HG02970 (cell line): ENCODE results near the gene SP7.
"Not testable (repeated sequence)": the region's sequence is repeated elsewhere in the genome, so short reads cannot be mapped to it uniquely, and the experiment has no call there.

Experiments
- ATAC-seq: cut with Tn5 transposase; IDR thresholded peaks from one replicate; pipeline ENCODE4 v1.9.1; 2021; ENCODE audit warnings: mild to moderate bottlenecking, moderate library complexity, moderate number of reproducible peaks; ENCODE audit not compliant: unreplicated experiment, low FRiP score

The SP7 gene

GRCh38 chr12:53336181-53336681 is at the start of gene SP7:
TSS of gene SP7 (minus strand) at chr12:53336354. CDS start at chr12:53335646, 708 bp downstream.
- no peak for ATAC-seq

DNA sequence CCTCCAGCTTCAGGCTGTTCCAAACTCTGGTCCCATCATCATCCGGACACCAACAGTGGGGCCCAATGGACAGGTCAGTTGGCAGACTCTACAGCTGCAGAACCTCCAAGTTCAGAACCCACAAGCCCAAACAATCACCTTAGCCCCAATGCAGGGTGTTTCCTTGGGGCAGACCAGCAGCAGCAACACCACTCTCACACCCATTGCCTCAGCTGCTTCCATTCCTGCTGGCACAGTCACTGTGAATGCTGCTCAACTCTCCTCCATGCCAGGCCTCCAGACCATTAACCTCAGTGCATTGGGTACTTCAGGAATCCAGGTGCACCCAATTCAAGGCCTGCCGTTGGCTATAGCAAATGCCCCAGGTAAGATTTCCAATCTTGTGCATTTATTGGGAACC is 47.1 kb upstream of the SP7 start:
- ATAC-seq, result no peak

DNA sequence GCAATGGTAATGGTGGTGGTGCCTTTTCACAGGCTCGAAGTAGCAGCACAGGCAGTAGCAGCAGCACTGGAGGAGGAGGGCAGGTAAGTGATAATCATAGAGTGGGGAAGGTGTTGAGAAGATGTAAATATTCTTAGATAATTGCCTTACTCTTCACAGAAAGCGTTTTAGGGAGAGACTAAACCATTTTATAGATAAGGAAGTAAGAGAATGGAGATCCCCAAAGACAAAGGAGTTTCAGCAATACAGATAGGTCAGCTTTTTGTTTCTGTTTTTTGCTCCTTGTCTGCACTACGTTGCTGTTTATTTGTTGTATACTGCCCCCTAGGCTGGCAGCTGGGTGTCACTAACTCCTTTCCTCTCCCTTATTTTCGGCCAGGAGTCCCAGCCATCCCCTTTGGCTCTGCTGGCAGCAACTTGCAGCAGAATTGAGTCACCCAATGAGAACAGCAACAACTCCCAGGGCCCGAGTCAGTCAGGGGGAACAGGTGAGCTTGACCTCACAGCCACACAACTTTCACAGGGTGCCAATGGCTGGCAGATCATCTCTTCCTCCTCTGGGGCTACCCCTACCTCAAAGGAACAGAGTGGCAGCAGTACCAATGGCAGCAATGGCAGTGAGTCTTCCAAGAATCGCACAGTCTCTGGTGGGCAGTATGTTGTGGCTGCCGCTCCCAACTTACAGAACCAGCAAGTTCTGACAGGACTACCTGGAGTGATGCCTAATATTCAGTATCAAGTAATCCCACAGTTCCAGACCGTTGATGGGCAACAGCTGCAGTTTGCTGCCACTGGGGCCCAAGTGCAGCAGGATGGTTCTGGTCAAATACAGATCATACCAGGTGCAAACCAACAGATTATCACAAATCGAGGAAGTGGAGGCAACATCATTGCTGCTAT is 45.8 kb upstream of the SP7 start:
- ATAC-seq, result no peak

DNA sequence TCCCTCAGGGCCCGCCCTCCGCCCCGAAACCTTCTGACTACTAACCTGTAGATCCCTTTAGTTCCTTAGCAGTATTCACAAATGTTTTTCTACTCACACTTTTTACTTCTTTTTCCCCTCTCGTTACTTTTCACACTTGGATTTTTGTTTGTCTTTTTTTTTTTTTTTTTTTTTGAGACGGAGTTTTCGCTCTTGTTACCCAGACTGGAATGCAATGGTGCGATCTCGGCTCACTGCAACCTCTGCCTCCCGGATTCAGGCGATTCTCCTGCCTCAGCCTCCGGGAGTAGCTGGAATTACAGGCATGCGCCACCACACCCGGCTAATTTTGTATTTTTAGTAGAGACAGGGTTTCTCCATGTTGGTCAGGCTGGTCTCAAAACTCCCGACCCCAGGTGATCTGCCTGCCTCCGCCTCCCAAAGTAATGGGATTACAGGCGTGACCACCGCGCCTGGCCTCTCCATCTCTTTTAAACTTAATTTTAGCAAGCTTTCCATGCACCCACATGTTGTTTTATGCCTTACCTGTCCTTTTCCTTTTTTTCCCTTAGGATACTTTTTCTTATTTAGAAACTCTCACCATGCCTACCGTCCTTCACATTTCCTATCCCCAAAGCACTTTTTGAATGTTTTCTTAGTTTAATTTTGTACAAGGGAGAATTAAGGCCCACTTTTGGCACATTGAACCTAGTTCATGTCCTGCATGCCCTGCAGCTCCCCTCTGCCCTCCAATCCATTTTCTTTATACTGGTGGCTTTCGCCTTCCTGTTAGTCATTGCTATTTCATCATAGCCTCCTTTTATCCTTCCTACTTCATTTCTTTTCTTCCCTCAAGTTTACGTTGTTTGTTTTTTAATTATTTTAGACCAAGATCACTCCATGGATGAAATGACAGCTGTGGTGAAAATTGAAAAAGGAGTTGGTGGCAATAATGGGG is 44.9 kb upstream of the SP7 start:
- ATAC-seq, result no peak

GRCh38 chr12:53380104-53380793 is 44.1 kb upstream of the SP7 start, which contains the start of gene SP1:
TSS of gene SP1 (plus strand) at chr12:53380176. CDS start at chr12:53380292, 116 bp downstream.
- ATAC-seq, result peak; percentile 41

DNA sequence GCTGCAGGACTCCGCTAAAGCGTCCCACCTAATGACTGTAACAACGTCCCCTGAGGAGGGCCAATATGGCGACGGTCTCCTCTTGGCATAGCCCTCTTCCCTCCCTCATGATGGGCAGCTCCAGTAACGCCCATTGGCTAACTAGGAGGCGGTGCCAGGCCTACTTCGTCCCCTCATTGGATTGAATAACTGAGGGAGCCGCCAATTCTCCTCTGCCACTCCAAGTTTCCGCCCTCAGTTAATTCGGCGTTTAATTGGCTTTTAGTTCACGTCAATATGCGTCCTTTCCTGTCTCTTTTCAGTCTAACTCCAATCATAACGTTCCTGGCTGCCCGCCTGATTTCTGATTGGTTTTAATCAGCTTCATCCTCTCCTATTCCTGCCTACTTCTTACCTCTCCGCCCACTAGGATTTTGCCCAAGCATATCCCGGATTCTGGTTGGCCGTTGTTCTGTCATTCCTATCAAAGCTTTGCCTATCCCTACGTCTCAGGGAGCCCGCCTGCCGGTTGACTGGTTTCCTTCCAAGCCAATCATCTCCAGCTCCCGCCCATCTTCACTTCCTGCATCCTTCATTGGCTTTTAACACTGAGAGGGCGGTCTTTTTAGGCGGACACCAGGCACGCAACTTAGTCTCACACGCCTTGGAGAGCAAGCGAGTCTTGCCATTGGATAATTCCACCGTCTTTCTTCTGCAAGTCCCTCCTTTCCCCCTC is 43.4 kb upstream of the SP7 start:
- peak; percentile 78 for ATAC-seq

DNA sequence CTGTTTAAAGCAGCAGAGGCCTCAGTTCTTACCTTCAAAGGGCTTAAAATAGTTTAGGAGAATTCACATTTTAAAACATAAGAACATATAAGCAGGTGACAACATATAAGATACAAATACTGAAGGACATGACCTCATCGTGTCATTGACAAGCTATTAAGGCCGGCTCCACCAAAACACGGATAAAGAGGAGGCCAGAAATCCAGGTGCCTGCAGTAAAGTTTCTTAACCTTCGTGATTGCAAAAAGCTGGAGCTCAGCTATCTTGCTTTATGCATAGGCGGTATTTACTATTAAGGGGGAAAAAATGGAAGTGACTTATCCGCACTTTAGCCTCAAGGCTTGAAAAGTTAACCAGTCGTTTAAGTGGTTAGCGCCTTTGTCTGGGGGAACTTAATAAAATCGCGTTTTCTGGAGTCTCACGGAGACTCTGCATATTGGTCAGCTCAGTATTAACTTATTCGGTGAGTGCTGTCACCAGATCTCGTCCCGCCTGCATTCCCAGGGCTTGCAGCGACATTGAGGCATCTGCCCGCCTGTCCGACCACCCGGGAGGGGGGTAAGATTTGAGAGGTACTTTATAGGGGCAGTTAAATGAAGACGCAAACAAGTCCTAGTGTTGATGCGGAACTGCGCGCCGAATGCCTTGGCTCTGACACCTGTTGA is 42.7 kb upstream of the SP7 start:
- no peak for ATAC-seq

DNA sequence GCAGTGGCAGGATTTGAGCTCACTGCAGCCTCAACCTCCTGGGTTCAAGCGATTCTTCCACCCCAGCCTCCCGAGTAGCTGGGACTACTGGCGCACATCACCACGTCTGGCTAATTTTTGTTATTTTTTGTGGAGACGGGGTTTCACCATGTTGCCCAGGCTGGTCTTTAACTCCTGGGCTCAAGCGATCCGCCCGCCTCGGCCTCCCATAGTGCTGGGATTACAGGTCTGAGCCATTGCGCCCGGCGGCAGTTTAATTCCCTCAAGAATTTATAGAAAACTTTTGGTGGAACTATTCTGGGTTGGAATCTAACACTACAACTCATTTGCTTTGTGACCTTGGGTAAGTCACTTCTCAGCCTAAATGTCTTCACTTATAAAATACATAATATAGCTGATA is 42.1 kb upstream of the SP7 start:
- no peak for ATAC-seq

DNA sequence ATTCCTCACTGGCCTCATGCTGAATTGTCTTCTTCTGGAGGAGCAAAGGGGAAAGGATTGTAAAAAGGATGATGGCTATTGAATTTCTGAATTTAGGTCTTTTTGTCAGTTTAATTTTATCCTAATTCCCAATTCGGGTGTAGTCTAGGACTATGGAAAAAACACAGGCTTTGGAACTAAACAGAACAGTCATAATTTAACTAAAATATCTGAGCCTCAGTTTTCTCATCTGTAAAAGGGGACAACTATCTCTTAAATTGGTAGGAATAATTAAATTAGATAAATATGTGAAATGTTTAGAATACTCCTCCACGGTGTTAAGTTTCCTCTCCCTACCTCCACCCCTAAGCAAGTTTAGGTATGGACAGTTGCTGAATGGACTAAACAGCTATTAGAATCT is 40.6 kb upstream of the SP7 start:
- no peak for ATAC-seq

- ATAC-seq, result not testable (repeated sequence)
These were observed 38.1 kb upstream of the SP7 start for GRCh38 chr12:53374277-53374676.

- not testable (repeated sequence) for ATAC-seq
These were observed 37.5 kb upstream of the SP7 start for GRCh38 chr12:53373554-53374133.

DNA sequence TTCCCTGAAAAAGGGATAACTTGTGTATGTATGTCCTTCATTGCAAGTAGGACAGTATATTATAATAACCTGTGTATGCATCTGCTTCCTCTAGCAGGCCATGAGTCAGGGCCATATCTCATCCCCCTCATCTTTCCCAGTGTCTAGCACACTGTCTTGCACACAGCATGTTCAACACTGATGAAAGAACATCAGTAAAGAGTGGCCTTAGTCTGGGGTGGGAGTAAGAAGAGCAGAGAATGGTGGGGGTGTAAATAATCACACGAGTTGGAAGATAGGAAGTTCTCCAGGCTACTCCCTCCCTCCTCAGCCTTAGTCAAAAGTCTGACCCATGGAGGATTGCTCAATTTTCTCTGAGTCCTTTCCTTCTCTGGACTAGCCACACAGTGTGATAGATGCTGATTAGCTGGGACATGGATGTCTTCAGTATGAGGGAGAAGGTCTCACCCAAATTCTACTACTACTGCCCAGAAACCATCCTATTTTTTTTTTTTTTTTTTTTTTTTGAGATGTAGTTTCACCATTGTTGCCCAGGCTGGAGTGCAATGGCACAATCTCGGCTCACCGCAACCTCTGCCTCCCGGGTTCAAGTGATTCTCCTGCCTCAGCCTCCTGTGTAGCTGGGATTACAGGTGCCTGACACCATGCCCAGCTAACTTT is 29.2 kb upstream of the SP7 start:
- ATAC-seq, result no peak

DNA sequence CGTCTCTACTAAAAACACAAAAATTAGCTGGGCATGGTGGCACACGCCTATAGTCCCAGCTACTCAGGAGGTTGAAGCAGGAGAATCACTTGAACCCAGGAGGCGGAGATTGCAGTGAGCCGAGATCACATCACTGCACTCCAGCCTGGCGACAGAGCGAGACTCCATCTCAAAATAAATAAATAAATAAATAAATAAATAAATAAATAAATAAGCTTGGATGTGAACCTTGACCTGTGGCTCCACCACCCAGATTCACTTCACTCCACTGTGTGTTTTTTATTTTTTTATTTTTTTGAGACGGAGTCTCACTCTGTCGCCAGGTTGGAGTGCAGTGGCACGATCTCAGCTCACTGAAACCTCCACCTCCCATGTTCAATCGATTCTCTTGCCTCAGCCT is 25.5 kb upstream of the SP7 start:
- not testable (repeated sequence) for ATAC-seq

- ATAC-seq, result no peak
These were observed 22.8 kb upstream of the SP7 start for GRCh38 chr12:53358836-53359419.

- no peak for ATAC-seq
These were observed 19.0 kb upstream of the SP7 start for GRCh38 chr12:53355121-53355520.

DNA sequence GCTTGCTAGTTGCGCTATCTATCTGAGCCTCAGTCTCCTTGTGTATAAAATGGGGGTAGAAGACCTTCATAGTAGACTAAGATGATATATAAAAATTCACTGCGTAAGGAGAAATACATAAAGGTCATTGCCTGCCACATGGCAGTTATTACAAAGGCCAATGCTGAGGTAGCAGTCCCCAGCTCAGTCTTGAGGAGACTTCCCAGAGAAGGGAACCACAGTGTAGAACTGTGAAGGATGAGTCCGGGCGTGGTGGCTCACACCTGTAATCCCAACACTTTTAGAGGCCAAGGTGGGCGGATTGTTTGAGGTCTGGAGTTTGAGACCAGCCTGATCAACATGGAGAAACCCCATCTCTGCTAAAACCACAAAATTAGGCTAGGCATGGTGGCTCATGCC is 17.1 kb upstream of the SP7 start:
- ATAC-seq, result no peak

GRCh38 chr12:53352331-53353256 is 16.4 kb upstream of the SP7 start:
- no peak for ATAC-seq
